Fibroblast of pulmonary artery (primary cell): ENCODE data around the gene TREM1.
A peak's percentile ranks its signal among the peaks of the same experiment; 100 is the strongest.

Experiments
- DNase-seq: peaks from one replicate; pipeline ENCODE4 v3.0.0-alpha.2; 2010; ENCODE audit warnings: low read depth
- H3K4me3 ChIP-seq: replicated peaks from 2 replicates; pipeline ENCODE4 v1.5.1; 2011; ENCODE audit warnings: low read depth, mild to moderate bottlenecking, control low read depth, low read length, moderate library complexity
- TF ChIP-seq, protein P1 (sequence below): IDR thresholded peaks from 2 replicates; pipeline ENCODE4 v1.5.1; 2011; ENCODE audit warnings: mild to moderate bottlenecking, control low read depth, low read length, inconsistent platforms; ENCODE audit errors: missing control alignments

TREM1 gene

DNA sequence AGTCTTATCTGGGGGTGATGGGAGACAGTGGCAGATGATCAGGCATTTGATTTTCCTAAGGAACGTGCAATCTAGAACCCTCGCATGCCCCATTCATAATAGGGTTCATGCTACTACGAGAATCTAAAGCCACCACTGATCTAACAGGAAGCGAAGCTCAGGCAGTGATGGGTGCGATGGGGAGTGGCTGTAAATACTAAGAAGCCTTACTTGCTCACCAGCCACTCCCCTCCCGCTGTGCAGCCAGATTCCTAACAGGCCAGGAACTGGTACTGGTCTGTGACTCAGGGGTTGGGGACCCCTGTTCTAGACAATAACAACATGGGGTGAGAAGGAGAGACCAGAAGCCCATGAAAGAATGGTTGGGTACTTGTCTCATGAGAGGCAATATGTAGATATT lies 53.8 kb downstream of the TREM1 start:
- TF ChIP-seq, protein P1, sequence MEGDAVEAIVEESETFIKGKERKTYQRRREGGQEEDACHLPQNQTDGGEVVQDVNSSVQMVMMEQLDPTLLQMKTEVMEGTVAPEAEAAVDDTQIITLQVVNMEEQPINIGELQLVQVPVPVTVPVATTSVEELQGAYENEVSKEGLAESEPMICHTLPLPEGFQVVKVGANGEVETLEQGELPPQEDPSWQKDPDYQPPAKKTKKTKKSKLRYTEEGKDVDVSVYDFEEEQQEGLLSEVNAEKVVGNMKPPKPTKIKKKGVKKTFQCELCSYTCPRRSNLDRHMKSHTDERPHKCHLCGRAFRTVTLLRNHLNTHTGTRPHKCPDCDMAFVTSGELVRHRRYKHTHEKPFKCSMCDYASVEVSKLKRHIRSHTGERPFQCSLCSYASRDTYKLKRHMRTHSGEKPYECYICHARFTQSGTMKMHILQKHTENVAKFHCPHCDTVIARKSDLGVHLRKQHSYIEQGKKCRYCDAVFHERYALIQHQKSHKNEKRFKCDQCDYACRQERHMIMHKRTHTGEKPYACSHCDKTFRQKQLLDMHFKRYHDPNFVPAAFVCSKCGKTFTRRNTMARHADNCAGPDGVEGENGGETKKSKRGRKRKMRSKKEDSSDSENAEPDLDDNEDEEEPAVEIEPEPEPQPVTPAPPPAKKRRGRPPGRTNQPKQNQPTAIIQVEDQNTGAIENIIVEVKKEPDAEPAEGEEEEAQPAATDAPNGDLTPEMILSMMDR, result no peak
- DNase-seq, result no peak
- no peak overlapping the region for H3K4me3 ChIP-seq

DNA sequence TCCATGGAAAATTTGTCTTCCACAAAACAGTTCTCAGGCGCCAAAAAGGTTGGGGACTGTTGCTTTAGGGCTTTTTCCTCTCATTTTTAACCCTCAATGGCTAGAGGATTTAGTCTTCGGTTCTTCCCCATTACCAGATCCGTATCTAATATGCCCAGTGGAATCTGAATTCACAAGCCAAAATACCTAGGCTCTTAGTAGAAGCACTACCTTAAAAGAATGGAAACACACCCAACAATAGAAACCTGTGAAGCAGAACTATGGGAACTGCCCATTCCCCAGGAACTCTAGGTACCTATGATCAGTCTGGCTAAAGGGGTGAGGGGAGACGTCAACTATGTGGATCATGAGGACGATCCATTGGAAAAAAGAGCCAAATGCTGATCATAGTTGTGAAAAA lies 55.2 kb downstream of the TREM1 start:
- H3K4me3 ChIP-seq, result no peak overlapping the region
- TF ChIP-seq, protein P1, result no peak
- DNase-seq, result no peak

DNA sequence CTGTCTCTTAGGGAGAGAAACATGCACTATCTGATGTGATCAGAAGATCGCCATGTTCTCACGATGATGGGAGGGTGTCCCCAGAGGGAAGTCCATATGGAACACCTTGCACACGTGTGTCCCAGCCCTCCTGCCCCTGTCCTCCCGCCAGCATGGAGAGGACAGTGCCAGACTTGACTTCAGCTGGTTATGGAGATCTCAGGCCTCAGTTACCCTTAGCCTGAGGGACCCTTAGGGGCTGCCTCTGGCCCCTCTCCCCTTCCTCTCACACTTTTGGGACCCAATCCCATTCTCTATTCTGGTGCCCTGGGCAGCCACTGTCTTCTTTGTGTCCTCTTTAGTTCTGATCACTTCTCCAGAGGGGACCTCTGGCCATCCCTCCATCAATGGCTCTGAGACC lies 56.8 kb downstream of the TREM1 start:
- no peak for DNase-seq
- no peak overlapping the region for H3K4me3 ChIP-seq
- TF ChIP-seq, protein P1, result no peak

DNA sequence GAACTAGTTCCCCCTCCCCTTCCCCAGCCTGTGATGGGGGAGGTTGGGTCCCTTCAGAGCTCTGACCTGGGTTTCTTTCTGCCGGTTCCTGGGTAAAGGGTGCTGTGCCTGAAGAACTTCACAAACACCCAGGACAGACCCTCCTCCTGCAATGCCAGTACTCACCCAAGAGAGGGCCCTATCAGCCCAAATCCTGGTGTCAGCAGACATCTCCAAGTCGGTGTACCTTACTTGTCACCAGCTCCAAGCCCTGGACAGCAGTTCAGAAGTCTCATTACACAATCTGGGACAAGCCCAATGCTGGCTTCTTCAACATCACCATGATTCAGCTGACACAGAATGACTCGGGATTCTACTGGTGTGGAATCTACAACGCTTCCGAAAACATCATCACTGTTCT lies 57.9 kb downstream of the TREM1 start:
- TF ChIP-seq, protein P1, result no peak
- DNase-seq, result peak; percentile 20
- H3K4me3 ChIP-seq, result no peak overlapping the region

DNA sequence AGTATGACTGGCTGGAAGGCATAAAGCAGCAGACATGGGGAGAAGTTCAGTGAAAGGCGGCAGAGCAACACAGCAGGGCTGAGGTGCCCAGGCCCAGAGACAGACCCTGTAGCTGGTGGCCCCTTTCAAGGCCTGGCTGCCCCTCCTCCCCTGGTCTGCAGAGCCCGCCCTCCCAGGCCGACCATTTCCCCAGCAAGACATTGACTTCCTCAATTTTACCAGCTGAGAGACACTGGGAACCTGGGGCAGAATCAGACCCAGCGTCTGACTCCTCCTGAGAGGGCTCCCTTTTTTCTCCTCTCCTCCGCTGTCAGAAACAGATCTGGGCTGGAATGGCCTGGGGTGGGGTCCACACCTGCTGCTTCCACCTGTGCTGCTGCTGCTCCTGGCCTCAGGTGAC lies 58.4 kb downstream of the TREM1 start, which contains the start of gene TREML4:
TSS of gene TREML4 (plus strand) at position 254 of the 400 bp plus-strand sequence. CDS start at position 333, 79 bp downstream.
- no peak for DNase-seq
- TF ChIP-seq, protein P1, result no peak
- H3K4me3 ChIP-seq, result no peak within 1 kb of the TSS

DNA sequence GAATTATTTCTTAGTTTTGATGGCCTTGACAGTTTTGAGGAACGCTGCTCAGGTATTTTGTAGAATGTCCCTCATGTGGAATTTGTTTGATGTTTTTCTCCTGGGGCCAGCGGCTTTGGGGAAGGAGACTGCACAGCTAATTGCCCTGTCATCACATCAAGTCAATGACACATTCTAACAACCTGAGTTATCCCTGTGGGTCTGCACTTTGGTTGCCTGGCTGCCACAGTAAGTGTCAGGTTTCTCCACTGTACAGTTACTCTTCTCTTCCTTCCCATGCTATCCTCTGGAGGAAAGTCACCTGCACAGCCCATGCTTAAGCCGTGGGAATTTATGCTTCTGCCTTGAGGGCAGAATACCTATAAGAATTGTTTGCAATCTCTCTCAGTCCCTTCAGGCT lies 59.7 kb downstream of the TREM1 start:
- no peak for DNase-seq
- TF ChIP-seq, protein P1, result no peak
- H3K4me3 ChIP-seq, result no peak overlapping the region

DNA sequence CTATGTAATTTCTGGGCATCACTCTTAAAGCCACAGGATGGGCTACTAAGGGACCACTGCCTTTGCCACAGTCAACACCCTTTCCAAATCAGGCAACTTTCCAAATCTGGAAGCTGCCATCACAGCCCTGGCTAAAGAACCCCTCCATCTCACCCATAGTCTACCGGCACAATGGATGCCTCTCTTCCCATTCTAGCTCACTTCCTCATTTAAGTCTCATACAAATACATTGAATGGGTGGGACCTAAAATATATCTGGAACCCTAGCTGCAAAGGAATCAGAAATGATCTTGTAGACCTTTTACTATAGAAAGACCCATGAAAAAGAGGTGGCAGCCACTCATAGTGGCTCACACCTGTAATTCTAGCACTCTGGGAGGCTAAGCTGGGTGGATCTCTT lies 61.7 kb downstream of the TREM1 start:
- TF ChIP-seq, protein P1, result no peak
- H3K4me3 ChIP-seq, result no peak overlapping the region
- DNase-seq, result no peak
